Cardiac fibroblast (primary cell): ENCODE data around the gene BST2.

ENCODE experiments used
- DNase-seq, 2 donors: peaks; one replicate each; pipeline versions ENCODE4 v3.0.0 to v3.0.0-alpha.2; 2010; ENCODE audit warnings: low read depth in 2 of 2
- H3K4me3 ChIP-seq, 2 donors: replicated peaks in 1 of 2; 1 replicate in 1 of 2; 2 replicates in 1 of 2; pipeline ENCODE4 v1.5.1; 2011; ENCODE audit warnings: low read depth in 2 of 2, low read length in 2 of 2, mild to moderate bottlenecking in 2 of 2, moderate library complexity in 1 of 2
- TF ChIP-seq, protein P1 (sequence below): IDR thresholded peaks from one replicate; pipeline ENCODE4 v1.5.1; 2011; ENCODE audit warnings: low read depth, mild to moderate bottlenecking, low read length, inconsistent platforms

The BST2 gene

DNA sequence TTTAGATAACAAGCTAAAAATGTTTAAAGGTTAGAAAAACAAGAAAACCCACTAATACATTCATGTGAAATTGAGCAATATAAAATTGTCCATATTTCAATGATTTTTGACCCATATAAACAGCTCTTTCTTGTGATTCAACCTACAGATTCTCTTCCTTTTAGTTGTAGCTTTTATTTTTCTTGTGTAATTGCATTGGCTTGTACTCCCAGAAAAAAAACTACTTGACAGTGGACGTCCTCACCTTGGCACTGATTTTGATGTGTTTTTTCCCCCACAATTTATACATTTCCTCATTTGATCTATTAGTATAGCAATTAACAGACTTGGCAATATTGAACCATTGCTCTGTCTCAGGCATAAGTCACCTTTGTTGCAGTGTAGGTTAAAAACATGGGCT lies 16.1 kb downstream of the BST2 start:
- H3K4me3 ChIP-seq: no peak overlapping the region
- DNase-seq: no peak
- TF ChIP-seq, protein P1, sequence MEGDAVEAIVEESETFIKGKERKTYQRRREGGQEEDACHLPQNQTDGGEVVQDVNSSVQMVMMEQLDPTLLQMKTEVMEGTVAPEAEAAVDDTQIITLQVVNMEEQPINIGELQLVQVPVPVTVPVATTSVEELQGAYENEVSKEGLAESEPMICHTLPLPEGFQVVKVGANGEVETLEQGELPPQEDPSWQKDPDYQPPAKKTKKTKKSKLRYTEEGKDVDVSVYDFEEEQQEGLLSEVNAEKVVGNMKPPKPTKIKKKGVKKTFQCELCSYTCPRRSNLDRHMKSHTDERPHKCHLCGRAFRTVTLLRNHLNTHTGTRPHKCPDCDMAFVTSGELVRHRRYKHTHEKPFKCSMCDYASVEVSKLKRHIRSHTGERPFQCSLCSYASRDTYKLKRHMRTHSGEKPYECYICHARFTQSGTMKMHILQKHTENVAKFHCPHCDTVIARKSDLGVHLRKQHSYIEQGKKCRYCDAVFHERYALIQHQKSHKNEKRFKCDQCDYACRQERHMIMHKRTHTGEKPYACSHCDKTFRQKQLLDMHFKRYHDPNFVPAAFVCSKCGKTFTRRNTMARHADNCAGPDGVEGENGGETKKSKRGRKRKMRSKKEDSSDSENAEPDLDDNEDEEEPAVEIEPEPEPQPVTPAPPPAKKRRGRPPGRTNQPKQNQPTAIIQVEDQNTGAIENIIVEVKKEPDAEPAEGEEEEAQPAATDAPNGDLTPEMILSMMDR: no peak

DNA sequence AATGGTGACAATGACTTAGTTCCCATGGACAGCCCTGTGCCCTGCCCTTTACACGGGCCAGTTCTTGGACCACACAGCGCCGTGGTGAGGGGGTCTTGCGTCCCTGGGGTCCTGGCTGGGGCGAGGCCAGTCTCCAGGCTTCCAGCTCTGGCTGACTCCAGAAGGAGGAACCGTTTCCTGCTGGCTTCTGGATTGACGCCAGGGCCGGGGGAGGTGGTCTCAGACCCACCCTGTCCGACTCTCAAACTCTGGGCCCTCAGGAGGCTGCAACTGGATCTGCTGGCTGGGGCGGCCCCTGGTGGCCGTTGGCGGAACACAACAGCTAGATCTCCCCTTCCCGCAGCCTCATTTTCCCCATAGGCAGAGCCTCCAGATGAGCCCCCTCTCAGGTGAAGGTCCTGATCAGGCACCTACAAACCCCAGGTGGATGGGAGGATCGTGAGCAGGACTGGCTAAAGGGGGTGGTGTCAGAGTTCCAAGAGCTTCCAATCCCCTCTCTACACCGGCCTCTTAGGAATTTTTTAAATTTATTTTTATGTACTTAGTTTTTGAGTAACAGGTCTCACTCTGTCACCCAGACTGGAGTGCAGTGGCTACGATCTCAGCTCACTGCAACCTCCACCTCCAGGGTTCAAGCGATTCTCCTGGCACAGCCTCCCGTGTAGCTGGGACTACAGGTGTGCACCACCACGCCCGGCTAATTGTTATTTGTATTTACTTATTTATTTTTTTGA lies 19.4 kb downstream of the BST2 start:
- peak; percentile 60 to 78 for DNase-seq
- TF ChIP-seq, protein P1: peak; percentile 94
- H3K4me3 ChIP-seq: no peak overlapping the region

DNA sequence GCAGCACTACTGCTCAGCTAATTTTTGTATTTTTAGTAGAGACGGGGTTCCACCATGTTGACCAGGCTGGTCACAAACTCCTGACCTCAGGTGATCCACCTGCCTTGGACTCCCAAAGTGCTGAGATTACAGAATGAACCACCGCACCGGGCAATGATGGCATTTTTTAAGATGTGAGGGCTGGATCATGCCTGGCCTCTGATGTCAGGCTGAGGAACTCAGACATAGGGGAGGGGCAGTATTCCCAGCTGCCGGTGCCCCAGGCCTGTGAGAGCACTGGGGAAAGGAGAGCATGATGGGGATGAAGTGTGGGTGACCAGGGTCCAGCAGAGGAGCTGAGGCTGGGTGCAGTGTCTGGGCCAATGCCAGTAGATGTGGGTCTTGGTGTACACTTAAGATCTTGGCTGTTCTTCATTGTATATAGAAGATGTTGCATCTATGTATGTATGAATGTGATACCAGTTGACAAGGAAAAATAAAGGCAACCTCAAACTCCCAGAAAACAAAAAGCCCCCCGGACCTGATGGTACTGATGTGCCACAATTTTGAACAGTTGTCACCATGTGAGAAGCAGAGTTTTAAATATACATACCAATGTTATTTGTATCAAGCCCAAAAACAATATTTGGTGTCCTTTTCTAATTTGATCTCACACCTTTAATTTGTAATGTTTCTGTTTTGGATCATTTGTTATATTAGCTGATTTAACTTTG lies 24.8 kb downstream of the BST2 start:
- DNase-seq: no peak
- TF ChIP-seq, protein P1: no peak
- H3K4me3 ChIP-seq: no peak overlapping the region

- no peak for DNase-seq
- H3K4me3 ChIP-seq: no peak overlapping the region
- TF ChIP-seq, protein P1: no peak
These were observed 26.2 kb downstream of the BST2 start for GRCh38 chr19:17379221-17379631.

GRCh38 chr19:17378271-17378670 lies 27.2 kb downstream of the BST2 start:
- TF ChIP-seq, protein P1: no peak
- no peak overlapping the region for H3K4me3 ChIP-seq
- DNase-seq: no peak

- DNase-seq: no peak
- no peak within 1 kb of the TSS for H3K4me3 ChIP-seq
- TF ChIP-seq, protein P1: no peak
These were observed 28.4 kb downstream of the BST2 start, which contains the start of gene PLVAP for GRCh38 chr19:17376935-17377600. PLVAP (minus strand) TSS chr19:17377342; CDS start chr19:17377288, 54 bp downstream.
